K562 (cell line): ENCODE results near the gene DDIT3. TPM values are rescaled to one million over a fixed set of nuclear protein-coding genes. Genes with fewer than 3 reads are reported as not detected.

Source experiments
- ARID1B ChIP-seq: fragments of 450-650 bp; IDR thresholded peaks from 2 replicates; pipeline ENCODE4 v1.6.1; 2016; ENCODE audit warnings: antibody characterized with exemption, mild to moderate bottlenecking, inconsistent platforms
- FUS ChIP-seq: fragments of 200-400 bp; formaldehyde crosslinking; optimal IDR thresholded peaks from 2 replicates; pipeline ENCODE3; 2017; ENCODE audit warnings: low read depth, low read length
- GATA2 ChIP-seq: sonication (generic); formaldehyde crosslinking; IDR thresholded peaks from 2 replicates; pipeline ENCODE4 v1.4.0; 2020; ENCODE audit warnings: mild to moderate bottlenecking, missing genetic modification reagents
- NR2F6 ChIP-seq: fragments of 450-650 bp; formaldehyde crosslinking; IDR thresholded peaks from 2 replicates; pipeline ENCODE4 v1.4.0; 2020; ENCODE audit warnings: mild to moderate bottlenecking
- NRF1 ChIP-seq, 2 experiments: fragments of 450-650 bp; IDR thresholded peaks in 1 of 2; conservative IDR thresholded peaks in 1 of 2; 2 replicates each; pipeline ENCODE4 v1.6.1; 2014; ENCODE audit warnings: mild to moderate bottlenecking in 2 of 2
- PRPF4 ChIP-seq: fragments of 200-400 bp; formaldehyde crosslinking; IDR thresholded peaks from one replicate; pipeline ENCODE4 v1.6.1; 2017; ENCODE audit warnings: low read length, low read depth, mild to moderate bottlenecking; ENCODE audit not compliant: insufficient read depth, poor library complexity, severe bottlenecking
- SIRT6 ChIP-seq: IDR thresholded peaks from one replicate; pipeline ENCODE4 v1.6.1; 2012; ENCODE audit warnings: low read depth, mild to moderate bottlenecking, control low read depth, inconsistent platforms, low read length, moderate library complexity
- SMAD2 ChIP-seq: fragments of 150-350 bp; IDR thresholded peaks from 2 replicates; pipeline ENCODE4 v1.6.1; 2014; ENCODE audit warnings: low read depth, mild to moderate bottlenecking, low read length
- SOX6 ChIP-seq: fragments of 450-650 bp; IDR thresholded peaks from 2 replicates; pipeline ENCODE4 v1.6.1; 2014; ENCODE audit warnings: mild to moderate bottlenecking
- TOE1 ChIP-seq, 2 experiments: fragments of 450-650 bp in 1 of 2; sonication (generic) in 1 of 2; formaldehyde crosslinking in 1 of 2; IDR thresholded peaks; 2 replicates each; pipeline versions ENCODE4 v1.7.1 to v1.8.0; 2016 to 2022; ENCODE audit warnings: borderline replicate concordance in 2 of 2, mild to moderate bottlenecking in 2 of 2, antibody characterized with exemption in 1 of 2, inconsistent platforms in 1 of 2, low read depth in 1 of 2, missing genetic modification reagents in 1 of 2, moderate library complexity in 1 of 2
- ZBTB1 ChIP-seq: sonication (generic); formaldehyde crosslinking; IDR thresholded peaks from 2 replicates; pipeline ENCODE4 v1.8.1; 2023; ENCODE audit warnings: missing genetic modification reagents, low read depth, mild to moderate bottlenecking, borderline replicate concordance
- ZBTB7A ChIP-seq: IDR thresholded peaks from 2 replicates; pipeline ENCODE4 v1.6.1; 2011; ENCODE audit warnings: low read depth, mild to moderate bottlenecking, low read length, moderate library complexity, borderline replicate concordance; ENCODE audit not compliant: control insufficient read depth
- ZNF3 ChIP-seq: fragments of 250-450 bp; sonication (Bioruptor Pico); IDR thresholded peaks from 2 replicates; pipeline ENCODE4 v1.5.0; 2021; ENCODE audit warnings: mild to moderate bottlenecking, moderate library complexity
- polyA plus RNA-seq, 8 experiments: library from polyadenylated mRNA; depleted of rRNA in 4 of 8; stranded (reverse) in 5 of 8; unstranded in 3 of 8; fragments of >200 nt; fragmentation: Nextera tagmentation in 2 of 8; fragmentation: Illumina TruSeq in 1 of 8; extraction: Ambion mirVana in 2 of 8; extraction: Trizol in 1 of 8; gene quantifications; 2 replicates each; pipeline versions ENCODE4 v1.2.1 to v1.2.3, GENCODE V29; 2011 to 2014; ENCODE audit warnings: inconsistent platforms in 1 of 8, missing spikeins in 1 of 8
- total RNA-seq, 7 experiments: library from RNA; depleted of rRNA in 6 of 7; stranded (reverse); fragments of >200 nt in 6 of 7; fragmentation: Illumina TruSeq in 2 of 7; extraction: Trizol in 2 of 7; gene quantifications; 2 replicates each; pipeline versions ENCODE4 v1.2.1 to v1.2.3, GENCODE V29; 2011 to 2021; ENCODE audit warnings: low replicate concordance in 1 of 7
- TF ChIP-seq, protein P1 (sequence below): fragments of 250-450 bp; sonication (Bioruptor Pico); IDR thresholded peaks from 2 replicates; pipeline ENCODE4 v1.8.0; 2022; ENCODE audit warnings: inconsistent platforms, mild to moderate bottlenecking, moderate library complexity, borderline replicate concordance
- TF ChIP-seq, protein P2 (sequence below), 3 experiments: IDR thresholded peaks in 2 of 3; conservative IDR thresholded peaks in 1 of 3; 2 replicates each; pipeline ENCODE4 v1.5.1; 2011 to 2012; ENCODE audit warnings: low read length in 3 of 3, mild to moderate bottlenecking in 3 of 3, control low read depth in 2 of 3, improper control_type of control experiment in 1 of 3, inconsistent platforms in 1 of 3, low read depth in 1 of 3, mixed read lengths in 1 of 3, moderate library complexity in 1 of 3; ENCODE audit not compliant: insufficient read depth in 2 of 3
- TF ChIP-seq, protein P3 (sequence below): fragments of 450-650 bp; formaldehyde crosslinking; IDR thresholded peaks from 2 replicates; pipeline ENCODE4 v1.4.0; 2020; ENCODE audit warnings: mild to moderate bottlenecking, moderate library complexity
- TF ChIP-seq, protein P4 (sequence below): sonication (generic); formaldehyde crosslinking; IDR thresholded peaks from 2 replicates; pipeline ENCODE4 v1.4.0; 2020; ENCODE audit warnings: mild to moderate bottlenecking, missing genetic modification reagents

The DDIT3 gene
- total and polyA plus RNA-seq, 9 of the 15 experiments (the other 6 are each of a cell fraction or from before 2014, with no cell fraction given): 59.1 to 272 (median 89.9) TPM

DNA sequence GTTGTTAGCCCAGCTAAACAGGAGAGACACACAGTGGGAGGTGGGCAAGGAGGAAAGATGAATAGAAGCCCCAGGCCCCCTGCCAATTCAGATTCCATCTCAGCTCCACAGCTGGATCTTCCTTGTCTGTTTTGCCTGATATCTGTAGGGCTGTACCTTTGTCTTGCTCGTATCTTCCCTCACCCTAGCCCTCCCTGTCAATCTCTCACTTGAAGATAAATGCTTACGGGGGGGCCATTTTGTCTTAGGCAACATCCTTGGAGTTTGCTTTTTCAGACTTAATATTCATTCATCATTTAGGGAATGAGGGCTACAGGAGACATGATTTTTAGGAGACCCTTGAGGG lies 32.0 kb upstream of the DDIT3 start (continued):
- TF ChIP-seq, protein P1, sequence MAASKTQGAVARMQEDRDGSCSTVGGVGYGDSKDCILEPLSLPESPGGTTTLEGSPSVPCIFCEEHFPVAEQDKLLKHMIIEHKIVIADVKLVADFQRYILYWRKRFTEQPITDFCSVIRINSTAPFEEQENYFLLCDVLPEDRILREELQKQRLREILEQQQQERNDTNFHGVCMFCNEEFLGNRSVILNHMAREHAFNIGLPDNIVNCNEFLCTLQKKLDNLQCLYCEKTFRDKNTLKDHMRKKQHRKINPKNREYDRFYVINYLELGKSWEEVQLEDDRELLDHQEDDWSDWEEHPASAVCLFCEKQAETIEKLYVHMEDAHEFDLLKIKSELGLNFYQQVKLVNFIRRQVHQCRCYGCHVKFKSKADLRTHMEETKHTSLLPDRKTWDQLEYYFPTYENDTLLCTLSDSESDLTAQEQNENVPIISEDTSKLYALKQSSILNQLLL: no peak
- TF ChIP-seq, protein P2, sequence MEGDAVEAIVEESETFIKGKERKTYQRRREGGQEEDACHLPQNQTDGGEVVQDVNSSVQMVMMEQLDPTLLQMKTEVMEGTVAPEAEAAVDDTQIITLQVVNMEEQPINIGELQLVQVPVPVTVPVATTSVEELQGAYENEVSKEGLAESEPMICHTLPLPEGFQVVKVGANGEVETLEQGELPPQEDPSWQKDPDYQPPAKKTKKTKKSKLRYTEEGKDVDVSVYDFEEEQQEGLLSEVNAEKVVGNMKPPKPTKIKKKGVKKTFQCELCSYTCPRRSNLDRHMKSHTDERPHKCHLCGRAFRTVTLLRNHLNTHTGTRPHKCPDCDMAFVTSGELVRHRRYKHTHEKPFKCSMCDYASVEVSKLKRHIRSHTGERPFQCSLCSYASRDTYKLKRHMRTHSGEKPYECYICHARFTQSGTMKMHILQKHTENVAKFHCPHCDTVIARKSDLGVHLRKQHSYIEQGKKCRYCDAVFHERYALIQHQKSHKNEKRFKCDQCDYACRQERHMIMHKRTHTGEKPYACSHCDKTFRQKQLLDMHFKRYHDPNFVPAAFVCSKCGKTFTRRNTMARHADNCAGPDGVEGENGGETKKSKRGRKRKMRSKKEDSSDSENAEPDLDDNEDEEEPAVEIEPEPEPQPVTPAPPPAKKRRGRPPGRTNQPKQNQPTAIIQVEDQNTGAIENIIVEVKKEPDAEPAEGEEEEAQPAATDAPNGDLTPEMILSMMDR (IDR thresholded peaks at IDR 0.05 in 2 of 3, conservative IDR thresholded peaks at IDR 0.05 in 1 of 3; ENCODE audit: insufficient read depth in 2 of 3, low read depth in 1 of 3, low read length in 3 of 3): no peak
- TF ChIP-seq GATA2 (CRISPR knock-in tag): peak; percentile 87
- no peak for TF ChIP-seq ZBTB1 (CRISPR knock-in tag)
- TF ChIP-seq SIRT6: no peak
- peak; percentile 97 for TF ChIP-seq ARID1B
- TF ChIP-seq PRPF4: no peak
- TF ChIP-seq NRF1 (conservative IDR thresholded peaks at IDR 0.05 in 1 of 2, IDR thresholded peaks at IDR 0.05 in 1 of 2): 0 out of 4 replicates have a peak, but pooled peaks of 1 of the 2 experiments have one; percentile 6
- no peak for TF ChIP-seq TOE1 (IDR thresholded peaks at IDR 0.05; ENCODE audit: borderline replicate concordance)
- no peak for TF ChIP-seq TOE1 (CRISPR knock-in tag; IDR thresholded peaks at IDR 0.05; ENCODE audit: borderline replicate concordance, low read depth)
- TF ChIP-seq NR2F6 (CRISPR knock-in tag): no peak
- TF ChIP-seq ZBTB7A: peak; percentile 88
- no peak for TF ChIP-seq ZNF3
- TF ChIP-seq SOX6: peak; percentile 98
- TF ChIP-seq, protein P3, sequence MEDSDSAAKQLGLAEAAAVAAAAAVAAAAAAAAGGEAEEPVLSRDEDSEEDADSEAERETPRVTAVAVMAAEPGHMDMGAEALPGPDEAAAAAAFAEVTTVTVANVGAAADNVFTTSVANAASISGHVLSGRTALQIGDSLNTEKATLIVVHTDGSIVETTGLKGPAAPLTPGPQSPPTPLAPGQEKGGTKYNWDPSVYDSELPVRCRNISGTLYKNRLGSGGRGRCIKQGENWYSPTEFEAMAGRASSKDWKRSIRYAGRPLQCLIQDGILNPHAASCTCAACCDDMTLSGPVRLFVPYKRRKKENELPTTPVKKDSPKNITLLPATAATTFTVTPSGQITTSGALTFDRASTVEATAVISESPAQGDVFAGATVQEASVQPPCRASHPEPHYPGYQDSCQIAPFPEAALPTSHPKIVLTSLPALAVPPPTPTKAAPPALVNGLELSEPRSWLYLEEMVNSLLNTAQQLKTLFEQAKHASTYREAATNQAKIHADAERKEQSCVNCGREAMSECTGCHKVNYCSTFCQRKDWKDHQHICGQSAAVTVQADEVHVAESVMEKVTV (CRISPR knock-in tag): no peak
- TF ChIP-seq, protein P4, sequence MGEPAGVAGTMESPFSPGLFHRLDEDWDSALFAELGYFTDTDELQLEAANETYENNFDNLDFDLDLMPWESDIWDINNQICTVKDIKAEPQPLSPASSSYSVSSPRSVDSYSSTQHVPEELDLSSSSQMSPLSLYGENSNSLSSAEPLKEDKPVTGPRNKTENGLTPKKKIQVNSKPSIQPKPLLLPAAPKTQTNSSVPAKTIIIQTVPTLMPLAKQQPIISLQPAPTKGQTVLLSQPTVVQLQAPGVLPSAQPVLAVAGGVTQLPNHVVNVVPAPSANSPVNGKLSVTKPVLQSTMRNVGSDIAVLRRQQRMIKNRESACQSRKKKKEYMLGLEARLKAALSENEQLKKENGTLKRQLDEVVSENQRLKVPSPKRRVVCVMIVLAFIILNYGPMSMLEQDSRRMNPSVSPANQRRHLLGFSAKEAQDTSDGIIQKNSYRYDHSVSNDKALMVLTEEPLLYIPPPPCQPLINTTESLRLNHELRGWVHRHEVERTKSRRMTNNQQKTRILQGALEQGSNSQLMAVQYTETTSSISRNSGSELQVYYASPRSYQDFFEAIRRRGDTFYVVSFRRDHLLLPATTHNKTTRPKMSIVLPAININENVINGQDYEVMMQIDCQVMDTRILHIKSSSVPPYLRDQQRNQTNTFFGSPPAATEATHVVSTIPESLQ (CRISPR knock-in tag): no peak
- no peak for TF ChIP-seq FUS
- TF ChIP-seq SMAD2: no peak
